Panc1 (cell line): ENCODE measurements around the gene HS3ST2.

Source experiments
- CTCF ChIP-seq: fragments of 450-650 bp; IDR thresholded peaks from 2 replicates; pipeline ENCODE4 v1.5.1; 2017; ENCODE audit warnings: mild to moderate bottlenecking
- POLR2AphosphoS5 ChIP-seq: IDR thresholded peaks from 2 replicates; pipeline ENCODE4 v1.6.1; 2012; ENCODE audit warnings: mild to moderate bottlenecking, low read depth, low read length, moderate library complexity
- REST ChIP-seq, 2 experiments: IDR thresholded peaks; 2 replicates each; pipeline ENCODE4 v1.6.1; 2011 to 2012; ENCODE audit warnings: low read depth in 2 of 2, control low read depth in 1 of 2, low read length in 1 of 2, mild to moderate bottlenecking in 1 of 2, moderate library complexity in 1 of 2; ENCODE audit not compliant: insufficient read depth in 1 of 2
- TCF7L2 ChIP-seq: IDR thresholded peaks from 2 replicates; pipeline ENCODE4 v1.6.1; 2011; ENCODE audit warnings: mild to moderate bottlenecking, low read depth, low read length, inconsistent platforms

- TF ChIP-seq CTCF (no peak), POLR2AphosphoS5 (no peak), REST (IDR thresholded peaks at IDR 0.05; ENCODE audit: insufficient read depth in 1 of 2, low read depth in 2 of 2, low read length in 1 of 2) (no peak), TCF7L2 (no peak)
Observed at GRCh38 chr16:22929461-22929860, 115.5 kb downstream of the HS3ST2 start.
